Fibroblast of skin of left quadriceps (primary cell): ENCODE measurements around the gene OLIG1.

ENCODE experiments used
- DNase-seq, 2 experiments: peaks; one replicate each; pipeline ENCODE4 v3.0.0-alpha.2; 2013; ENCODE audit warnings: low read depth in 2 of 2

Gene OLIG1

GRCh38 chr21:33063907-33064622 is 5.9 kb upstream of the OLIG1 start:
- no peak for DNase-seq

DNA sequence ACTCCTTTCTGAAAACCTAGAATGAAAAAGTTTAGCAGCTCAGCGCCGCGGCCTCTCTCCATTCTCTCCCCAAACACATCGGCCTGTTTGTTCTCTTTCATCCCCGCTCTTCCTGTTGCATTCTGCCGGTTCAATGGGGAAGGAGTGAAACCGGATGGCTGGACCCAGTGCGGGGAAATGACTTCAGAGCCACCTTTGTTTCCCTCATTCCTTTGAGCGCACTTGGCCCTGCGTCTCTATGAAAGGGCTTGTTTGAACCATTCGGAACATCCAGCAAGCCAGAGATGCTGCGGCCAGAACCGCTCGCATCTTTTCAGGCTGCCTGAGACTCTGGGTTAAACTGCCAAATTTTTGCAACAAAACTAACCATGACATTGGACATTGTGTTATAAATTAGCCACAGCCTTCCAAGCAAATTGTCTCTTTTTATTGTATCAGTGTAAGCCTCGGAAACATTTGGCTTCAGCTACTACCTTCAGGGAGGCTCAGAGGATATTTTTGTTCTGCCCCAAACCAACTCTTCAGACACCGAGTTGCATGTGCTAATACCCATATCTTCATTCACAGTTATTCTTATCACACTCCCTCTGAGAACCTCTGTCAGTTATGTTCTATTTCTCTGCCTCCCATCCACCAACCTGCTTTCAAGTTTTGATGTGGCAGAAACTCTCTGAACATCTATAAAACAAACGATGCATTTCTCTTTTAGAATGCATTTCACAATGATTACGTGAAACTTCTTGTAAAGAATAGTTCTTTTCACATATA is 5.1 kb upstream of the OLIG1 start:
- DNase-seq, result no peak

DNA sequence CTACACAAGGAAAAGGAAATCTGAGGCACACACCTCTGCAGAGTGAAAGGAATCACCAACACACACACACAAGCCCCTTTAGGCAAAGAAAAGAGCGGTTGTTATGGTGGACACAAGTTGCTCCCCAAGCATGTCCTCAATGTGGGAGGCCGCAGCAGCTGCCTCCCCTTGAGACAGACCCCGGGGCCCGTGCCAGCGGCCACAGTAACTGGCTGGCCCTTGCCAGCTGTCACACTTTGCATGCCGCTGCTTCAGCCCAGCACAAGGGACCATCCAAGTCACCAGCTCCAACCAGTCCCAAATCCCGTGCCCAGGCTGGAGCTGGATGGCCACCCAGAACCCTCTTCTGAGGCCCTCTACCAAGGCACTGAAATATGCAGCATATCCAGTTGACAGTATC is 2.9 kb upstream of the OLIG1 start:
- no peak for DNase-seq

DNA sequence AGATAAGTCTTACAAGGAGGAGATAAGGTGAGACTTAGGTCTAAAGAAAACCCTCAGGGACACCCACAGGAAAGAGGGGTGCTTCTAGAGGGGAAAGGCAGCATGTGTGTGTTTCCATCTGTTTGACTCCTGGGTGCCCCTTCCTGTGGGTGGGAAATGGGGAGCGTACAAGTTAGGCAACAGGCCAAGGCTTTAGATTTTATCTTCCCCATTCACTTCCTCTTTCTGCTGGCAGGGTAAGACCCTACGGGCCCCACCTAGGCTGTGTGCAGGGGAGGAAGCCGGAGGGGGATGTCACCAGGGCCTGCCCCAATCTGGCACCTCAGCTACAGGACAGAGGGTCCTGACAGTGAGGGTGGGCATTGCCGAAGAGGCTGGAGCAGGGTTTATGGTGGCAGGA is 2.5 kb upstream of the OLIG1 start:
- no peak for DNase-seq

DNA sequence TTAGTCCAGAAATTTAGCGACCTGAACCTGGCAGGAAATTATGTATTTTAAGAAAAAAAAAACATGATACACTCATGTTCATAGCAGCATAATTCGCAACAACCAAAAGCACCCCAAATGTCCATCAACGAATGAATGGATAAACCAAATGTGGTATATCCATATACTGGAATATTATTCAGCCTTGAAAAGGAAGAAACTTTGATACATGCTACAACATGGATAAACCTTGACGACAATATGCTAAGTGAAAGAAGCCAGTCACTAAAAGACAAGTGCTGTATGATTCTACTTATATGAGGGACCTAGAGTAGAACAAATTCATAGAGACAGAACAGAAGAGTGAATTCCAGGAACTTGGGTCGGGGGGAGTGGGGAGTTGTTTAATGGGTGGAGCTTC is 698 bp upstream of the OLIG1 start:
- DNase-seq, result no peak

DNA sequence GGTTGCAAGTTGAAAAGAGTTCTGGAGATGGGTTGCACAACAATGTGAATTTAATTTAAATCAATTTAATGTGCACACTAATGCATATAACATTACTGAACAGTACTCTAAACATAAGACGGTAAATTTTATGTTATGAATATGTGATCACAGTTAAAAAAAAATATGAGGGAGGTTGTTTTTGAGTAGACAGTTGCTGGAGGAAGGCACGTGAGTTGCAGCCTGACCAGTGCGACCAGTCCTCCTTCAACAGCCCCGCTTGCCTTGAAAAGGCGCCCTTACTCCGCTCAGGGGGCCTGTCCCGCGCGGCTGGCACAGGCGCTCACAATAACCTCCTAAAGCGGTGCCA is 322 bp upstream of the OLIG1 start:
- DNase-seq, result no peak

DNA sequence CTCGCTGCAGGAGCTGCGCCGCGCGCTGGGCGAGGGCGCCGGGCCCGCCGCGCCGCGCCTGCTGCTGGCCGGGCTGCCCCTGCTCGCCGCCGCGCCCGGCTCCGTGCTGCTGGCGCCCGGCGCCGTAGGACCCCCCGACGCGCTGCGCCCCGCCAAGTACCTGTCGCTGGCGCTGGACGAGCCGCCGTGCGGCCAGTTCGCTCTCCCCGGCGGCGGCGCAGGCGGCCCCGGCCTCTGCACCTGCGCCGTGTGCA is 730 bp downstream of the OLIG1 start:
- DNase-seq, result no peak

DNA sequence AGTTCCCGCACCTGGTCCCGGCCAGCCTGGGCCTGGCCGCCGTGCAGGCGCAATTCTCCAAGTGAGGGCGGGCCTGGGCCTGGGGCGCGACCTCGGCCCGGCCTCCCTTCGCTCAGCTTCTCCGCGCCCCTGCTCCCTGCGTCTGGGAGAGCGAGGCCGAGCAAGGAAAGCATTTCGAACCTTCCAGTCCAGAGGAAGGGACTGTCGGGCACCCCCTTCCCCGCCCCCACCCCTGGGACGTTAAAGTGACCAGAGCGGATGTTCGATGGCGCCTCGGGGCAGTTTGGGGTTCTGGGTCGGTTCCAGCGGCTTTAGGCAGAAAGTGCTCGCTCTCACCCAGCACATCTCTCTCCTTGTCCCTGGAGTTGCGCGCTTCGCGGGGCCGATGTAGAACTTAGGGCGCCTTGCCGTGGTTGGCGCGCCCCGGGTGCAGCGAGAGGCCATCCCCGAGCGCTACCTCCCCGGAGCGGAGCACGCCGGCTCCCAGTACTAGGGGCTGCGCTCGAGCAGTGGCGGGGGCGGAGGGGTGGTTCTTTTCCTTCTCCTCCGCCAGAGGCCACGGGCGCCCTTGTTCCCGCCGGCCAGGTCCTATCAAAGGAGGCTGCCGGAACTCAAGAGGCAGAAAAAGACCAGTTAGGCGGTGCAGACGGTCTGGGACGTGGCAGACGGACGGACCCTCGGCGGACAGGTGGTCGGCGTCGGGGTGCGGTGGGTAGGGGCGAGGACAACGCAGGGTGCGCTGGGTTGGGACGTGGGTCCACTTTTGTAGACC is 1.2 kb downstream of the OLIG1 start:
- no peak for DNase-seq

DNA sequence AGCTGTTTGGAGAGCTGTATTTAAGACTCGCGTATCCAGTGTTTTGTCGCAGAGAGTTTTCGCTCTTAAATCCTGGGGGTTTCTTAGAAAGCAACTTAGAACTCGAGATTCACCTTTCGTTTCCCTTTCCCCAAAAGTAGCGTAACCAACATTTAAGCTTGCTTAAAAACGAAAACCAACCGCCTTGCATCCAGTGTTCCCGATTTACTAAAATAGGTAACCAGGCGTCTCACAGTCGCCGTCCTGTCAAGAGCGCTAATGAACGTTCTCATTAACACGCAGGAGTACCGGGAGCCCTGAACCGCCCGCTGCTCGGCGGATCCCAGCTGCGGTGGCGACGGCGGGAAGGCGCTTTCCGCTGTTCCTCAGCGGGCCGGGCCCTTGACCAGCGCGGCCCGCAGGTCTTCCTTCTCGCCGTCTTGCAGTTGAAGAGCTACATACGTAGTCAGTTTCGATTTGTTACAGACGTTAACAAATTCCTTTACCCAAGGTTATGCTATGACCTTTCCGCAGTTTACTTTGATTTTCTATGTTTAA is 1.9 kb downstream of the OLIG1 start:
- DNase-seq, result no peak

DNA sequence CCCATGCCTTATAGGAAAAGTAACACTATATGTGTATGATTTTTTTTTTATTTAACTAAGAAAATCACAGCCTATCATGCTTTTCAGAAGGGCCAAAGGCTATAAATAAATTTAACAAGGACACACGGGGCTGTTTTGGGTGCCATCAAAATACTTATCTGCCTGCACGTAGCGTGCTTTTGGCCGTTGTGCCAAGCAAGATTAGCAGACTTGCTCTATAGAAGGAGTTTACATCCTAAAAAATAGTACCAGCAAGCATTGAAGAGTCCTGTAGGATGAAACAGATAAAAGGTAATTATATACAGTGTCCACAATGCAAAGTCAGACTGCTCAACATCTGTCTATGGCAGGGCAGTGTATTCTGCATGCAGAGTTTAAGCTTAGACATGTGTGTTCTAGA is 3.7 kb downstream of the OLIG1 start:
- no peak for DNase-seq

GRCh38 chr21:33075128-33075527 is 5.2 kb downstream of the OLIG1 start:
- peak in 1 of 2 experiments; percentile 9 for DNase-seq

DNA sequence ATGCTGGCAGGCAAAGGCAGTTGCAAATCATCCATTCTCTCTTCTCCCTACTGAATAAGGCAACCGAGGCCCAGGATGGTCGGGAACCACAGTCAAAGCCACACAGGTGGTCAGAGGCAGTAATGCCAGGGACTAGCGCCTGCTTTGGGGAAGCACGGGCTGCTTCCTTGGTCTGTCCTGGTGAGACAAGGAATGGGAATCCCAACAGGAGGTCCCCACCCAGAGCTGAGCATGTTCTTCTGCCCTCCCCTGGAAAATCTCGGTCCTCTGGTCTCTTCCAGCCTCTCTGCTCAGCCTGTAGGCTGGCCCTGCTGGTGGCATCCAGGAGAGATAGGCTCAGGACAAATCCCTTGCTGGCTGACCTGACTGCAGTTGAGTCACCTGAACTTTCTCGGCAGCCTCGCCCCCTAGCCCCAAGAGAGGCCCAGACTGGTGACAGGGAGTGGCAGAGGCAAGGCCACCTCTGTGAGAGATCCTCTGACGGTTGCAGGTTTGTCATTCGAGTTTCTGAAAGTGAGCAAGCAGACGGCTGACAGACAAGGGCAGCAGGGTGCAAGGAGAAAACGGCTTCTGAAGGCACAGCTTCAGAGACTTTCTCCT is 5.8 kb downstream of the OLIG1 start:
- no peak for DNase-seq

DNA sequence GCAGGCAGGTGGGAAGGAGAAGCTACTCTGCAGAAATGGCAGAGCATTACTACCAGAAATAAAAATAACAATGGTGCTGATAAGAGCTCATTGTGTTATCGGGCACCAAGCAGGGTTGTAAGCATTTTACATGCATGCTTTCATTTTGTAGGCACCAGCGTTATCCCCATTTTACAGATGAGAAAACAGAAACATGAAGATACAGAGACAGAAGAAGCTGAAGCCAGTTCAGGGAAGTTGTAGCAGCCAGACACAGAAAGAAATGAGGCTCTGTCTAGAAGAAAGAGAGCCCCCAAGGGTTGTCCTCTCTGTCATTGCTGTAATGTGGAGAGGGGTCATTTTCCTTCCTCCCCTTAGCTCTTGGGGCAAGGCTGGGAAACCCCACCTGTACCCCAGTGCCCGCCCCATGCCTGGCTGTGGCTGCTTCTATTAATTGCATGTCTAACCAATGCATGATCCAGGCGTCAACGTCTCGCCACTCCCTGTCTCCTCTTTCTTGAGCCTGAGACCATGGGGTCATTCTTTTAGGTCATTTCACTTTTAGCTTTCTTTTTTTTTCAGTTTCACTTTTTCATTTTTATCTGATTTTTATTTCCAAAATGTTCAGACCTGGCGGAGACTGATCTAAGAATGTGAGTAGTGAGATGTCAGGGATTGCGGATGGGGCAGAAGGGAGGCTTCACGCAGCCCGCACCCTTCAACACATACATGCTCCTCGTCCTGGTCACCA is 6.8 kb downstream of the OLIG1 start:
- DNase-seq, result no peak

GRCh38 chr21:33078907-33079582 is 9.1 kb downstream of the OLIG1 start:
- peak in 1 of 2 experiments; percentile 1 for DNase-seq

- DNase-seq, result no peak
Observed at GRCh38 chr21:33080376-33080775, 10.4 kb downstream of the OLIG1 start.

GRCh38 chr21:33080776-33081175 is 10.8 kb downstream of the OLIG1 start:
- DNase-seq, result no peak

DNA sequence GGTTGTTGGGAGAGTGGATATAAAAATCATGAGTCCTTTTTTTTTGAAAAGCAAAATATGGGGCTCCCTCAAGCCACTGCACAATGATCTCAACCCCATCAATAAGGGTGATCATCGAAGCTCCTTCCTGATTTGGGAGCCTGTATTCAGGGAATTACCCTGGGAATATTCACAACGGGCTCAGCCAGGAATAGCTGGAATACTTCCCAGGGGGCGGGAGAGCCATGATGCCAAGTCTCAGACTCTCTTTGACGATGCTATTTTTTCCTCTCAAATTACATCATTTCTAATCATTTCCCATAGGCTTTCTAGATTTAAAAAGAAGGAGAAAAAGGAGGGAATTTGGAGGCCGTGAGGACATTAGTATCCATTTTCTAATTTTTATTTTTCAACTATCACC is 18.4 kb downstream of the OLIG1 start:
- DNase-seq, result no peak

DNA sequence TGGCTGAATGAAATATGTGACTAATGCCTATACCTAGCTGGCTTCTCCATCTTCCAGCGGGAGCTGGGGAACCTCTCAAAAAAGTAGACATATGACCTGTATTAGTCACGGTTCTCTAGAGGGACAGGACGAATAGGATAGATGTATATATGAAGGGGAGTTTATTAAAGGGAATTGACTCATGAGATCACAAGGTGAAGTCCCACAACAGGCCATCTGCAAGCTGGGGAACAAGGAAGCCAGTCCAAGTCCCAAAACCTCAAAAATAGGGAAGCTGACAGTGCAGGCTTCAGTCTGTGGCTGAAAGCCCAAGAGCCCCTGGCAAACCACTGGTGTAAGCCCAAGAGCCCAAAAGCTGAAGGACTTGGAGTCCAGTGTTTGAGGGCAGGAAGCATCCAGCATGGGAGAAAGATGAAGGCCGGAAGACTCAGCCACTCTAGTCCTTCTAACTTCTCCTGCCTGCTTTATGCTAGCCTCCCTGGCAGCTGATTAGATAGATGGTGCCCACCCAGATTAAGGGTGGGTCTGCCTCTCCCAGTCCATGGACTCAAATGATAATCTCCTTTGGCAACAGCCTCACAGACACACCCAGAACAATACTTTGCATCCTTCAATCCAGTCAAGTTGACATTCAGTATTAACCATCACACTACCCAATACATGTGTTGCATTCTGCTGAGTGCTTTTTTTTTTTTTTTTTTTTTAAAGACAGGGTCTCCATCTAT is 19.6 kb downstream of the OLIG1 start:
- DNase-seq, result no peak

DNA sequence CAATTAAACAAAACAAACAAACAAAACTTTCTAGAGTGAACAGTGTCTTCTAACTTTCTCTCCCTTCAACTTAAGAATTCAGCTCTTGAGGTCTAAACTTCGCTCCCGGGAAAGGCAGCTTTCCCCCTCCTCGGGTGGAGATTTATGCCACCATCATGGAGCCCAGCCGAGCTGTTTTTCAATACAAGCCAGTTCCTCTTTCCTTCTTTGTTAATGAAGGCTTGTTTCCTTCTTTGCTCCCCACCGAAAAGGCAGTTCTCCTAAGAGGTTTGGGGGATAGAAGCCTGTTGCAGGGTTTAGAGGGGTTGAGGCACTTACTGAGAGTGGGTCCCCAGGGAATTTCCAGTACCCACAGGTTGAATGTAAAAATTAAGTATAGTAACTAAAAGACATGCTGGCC is 26.5 kb downstream of the OLIG1 start:
- no peak for DNase-seq

GRCh38 chr21:33099131-33099530 is 29.2 kb downstream of the OLIG1 start:
- no peak for DNase-seq
